PFSK-1 (cell line): ENCODE data around the gene RINL.

ENCODE experiments used
- FOXP2 ChIP-seq: optimal IDR thresholded peaks from 2 replicates; pipeline ENCODE3; 2011; ENCODE audit warnings: borderline replicate concordance, control low read depth, inconsistent platforms; ENCODE audit not compliant: insufficient read depth; ENCODE audit errors: extremely low read length, extremely low read depth
- POLR2AphosphoS5 ChIP-seq: IDR thresholded peaks from 2 replicates; pipeline ENCODE4 v1.6.1; 2012; ENCODE audit warnings: low read depth, mild to moderate bottlenecking, control low read depth, low read length, moderate library complexity
- SIN3A ChIP-seq: IDR thresholded peaks from 2 replicates; pipeline ENCODE4 v1.6.1; 2012; ENCODE audit warnings: mild to moderate bottlenecking, low read length, moderate library complexity, borderline replicate concordance; ENCODE audit not compliant: insufficient read depth
- TAF1 ChIP-seq: IDR thresholded peaks from 2 replicates; pipeline ENCODE4 v1.6.1; 2012; ENCODE audit warnings: low read length, control low read depth, borderline replicate concordance; ENCODE audit not compliant: insufficient read depth
- TF ChIP-seq, protein P1 (sequence below), 2 experiments: IDR thresholded peaks; 2 replicates each; pipeline versions ENCODE4 v1.6.1 to v1.8.0; 2011 to 2012; ENCODE audit warnings: low read depth in 2 of 2, low read length in 2 of 2, control low read depth in 1 of 2, inconsistent platforms in 1 of 2, mild to moderate bottlenecking in 1 of 2, moderate library complexity in 1 of 2; ENCODE audit not compliant: insufficient read depth in 1 of 2

Gene RINL

DNA sequence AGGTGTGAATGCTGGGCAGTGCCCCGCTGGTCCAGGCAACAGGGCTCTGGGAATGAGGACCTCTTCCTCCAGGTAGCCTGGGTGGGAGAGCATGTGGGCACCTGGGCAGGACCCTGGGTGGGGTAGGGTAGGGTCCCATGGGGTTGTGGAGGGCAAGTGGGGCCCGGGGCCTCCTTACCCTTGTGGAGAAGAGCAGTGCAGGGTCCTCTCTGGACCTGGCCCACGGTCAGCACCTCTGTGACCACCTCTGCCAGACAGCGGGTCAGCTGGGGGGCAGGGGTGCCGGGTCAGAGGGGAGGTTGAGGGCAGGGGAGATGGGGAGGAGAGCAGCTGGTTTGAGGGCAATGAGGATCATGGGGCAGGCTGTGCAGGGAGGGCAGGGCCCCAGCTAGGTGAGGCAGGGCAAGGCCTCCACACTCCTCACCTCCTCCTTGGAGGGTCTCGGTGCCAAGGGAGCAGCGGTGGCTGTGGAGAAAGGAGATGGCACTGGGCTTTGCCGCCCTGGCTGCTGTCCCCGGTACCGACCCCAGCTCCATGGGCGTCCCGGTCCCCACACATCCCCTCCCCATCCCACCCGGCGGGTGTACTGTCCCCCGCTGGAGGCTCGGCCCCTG is 33.4 kb upstream of the RINL start:
- TF ChIP-seq SIN3A (no peak), TAF1 (no peak), POLR2AphosphoS5 (no peak), FOXP2 (no peak)
- TF ChIP-seq, protein P1, sequence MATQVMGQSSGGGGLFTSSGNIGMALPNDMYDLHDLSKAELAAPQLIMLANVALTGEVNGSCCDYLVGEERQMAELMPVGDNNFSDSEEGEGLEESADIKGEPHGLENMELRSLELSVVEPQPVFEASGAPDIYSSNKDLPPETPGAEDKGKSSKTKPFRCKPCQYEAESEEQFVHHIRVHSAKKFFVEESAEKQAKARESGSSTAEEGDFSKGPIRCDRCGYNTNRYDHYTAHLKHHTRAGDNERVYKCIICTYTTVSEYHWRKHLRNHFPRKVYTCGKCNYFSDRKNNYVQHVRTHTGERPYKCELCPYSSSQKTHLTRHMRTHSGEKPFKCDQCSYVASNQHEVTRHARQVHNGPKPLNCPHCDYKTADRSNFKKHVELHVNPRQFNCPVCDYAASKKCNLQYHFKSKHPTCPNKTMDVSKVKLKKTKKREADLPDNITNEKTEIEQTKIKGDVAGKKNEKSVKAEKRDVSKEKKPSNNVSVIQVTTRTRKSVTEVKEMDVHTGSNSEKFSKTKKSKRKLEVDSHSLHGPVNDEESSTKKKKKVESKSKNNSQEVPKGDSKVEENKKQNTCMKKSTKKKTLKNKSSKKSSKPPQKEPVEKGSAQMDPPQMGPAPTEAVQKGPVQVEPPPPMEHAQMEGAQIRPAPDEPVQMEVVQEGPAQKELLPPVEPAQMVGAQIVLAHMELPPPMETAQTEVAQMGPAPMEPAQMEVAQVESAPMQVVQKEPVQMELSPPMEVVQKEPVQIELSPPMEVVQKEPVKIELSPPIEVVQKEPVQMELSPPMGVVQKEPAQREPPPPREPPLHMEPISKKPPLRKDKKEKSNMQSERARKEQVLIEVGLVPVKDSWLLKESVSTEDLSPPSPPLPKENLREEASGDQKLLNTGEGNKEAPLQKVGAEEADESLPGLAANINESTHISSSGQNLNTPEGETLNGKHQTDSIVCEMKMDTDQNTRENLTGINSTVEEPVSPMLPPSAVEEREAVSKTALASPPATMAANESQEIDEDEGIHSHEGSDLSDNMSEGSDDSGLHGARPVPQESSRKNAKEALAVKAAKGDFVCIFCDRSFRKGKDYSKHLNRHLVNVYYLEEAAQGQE (IDR thresholded peaks at IDR 0.05; ENCODE audit: insufficient read depth in 1 of 2, low read depth in 2 of 2, low read length in 2 of 2), result no peak

DNA sequence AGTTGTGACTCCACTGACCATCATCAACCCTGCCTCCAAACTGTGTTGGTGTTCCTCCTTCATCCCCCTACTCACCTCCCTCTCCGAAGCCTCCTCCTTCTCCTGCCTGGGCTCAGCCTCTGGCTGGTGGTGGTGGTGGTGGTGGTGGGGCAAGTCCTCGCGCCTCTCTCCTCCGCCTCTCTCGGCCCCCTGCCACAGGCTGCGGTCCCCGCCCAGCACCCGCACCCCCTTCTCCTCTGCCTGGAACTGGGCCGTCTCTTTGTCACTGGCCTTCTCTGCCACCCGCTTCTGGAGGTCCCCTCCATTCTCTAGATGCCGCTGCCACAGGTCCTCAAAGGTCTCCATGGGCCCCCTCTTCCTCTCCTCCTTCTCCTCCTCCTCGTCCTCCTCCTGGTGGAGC is 32.4 kb upstream of the RINL start:
- TF ChIP-seq POLR2AphosphoS5, result no peak
- TF ChIP-seq, protein P1 (IDR thresholded peaks at IDR 0.05; ENCODE audit: insufficient read depth in 1 of 2, low read depth in 2 of 2, low read length in 2 of 2), result no peak
- no peak for TF ChIP-seq TAF1
- no peak for TF ChIP-seq FOXP2
- no peak for TF ChIP-seq SIN3A

DNA sequence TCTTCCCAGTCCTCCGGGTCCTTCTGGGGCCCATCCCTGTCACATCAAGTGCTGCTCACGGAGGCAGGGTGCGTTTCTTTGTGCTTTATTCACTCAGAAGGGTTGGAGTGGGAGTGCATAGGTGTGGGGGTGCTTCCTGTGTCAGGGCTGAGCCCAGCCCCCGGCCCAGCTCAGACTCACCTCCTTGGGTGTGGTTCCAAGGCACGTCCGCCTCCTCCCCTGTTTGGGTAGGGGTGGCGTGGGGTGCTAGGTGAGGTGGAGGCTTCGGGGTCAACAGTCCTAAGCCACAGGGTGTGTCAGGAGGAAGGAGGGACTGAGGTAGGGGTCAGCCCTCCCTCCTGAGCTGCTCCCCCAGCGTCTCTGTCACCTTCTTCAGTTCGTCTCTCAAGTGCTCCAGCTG is 30.8 kb upstream of the RINL start:
- no peak for TF ChIP-seq FOXP2
- no peak for TF ChIP-seq TAF1
- TF ChIP-seq POLR2AphosphoS5, result no peak
- TF ChIP-seq, protein P1 (IDR thresholded peaks at IDR 0.05; ENCODE audit: insufficient read depth in 1 of 2, low read depth in 2 of 2, low read length in 2 of 2), result no peak
- TF ChIP-seq SIN3A, result no peak

DNA sequence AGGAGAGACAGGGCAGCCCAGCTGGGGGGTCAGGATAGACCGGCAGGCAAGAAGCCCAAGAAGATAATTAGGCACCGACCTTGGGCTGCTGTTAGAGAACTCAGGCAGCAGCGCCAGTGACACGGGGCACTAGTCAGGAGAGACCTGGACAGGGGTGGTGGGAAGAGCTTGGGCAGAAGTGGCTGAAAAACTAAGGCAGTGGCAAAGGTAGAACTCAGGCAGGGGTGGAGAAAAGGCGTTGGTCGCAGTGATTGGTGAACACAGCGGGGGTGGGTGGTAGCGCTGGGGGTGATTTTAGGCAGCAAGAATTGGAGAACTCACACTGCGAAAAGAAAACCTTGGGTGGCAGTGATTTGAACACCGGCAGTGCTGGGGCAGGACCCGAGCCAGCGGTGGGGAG is 29.6 kb upstream of the RINL start:
- TF ChIP-seq, protein P1 (IDR thresholded peaks at IDR 0.05; ENCODE audit: insufficient read depth in 1 of 2, low read depth in 2 of 2, low read length in 2 of 2), result no peak
- TF ChIP-seq SIN3A (no peak), FOXP2 (no peak)

DNA sequence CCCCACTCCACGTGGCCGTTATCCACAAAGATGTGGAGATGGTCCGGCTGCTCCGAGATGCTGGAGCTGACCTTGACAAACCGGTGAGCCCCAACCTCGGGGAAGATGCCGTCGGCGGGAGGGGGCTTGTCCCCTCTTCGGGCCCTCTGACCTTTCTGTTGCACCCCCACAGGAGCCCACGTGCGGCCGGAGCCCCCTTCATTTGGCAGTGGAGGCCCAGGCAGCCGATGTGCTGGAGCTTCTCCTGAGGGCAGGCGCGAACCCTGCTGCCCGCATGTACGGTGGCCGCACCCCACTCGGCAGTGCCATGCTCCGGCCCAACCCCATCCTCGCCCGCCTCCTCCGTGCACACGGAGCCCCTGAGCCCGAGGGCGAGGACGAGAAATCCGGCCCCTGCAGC is 29.2 kb upstream of the RINL start:
- TF ChIP-seq FOXP2 (no peak), POLR2AphosphoS5 (no peak), SIN3A (no peak), TAF1 (no peak)
- TF ChIP-seq, protein P1 (IDR thresholded peaks at IDR 0.05; ENCODE audit: insufficient read depth in 1 of 2, low read depth in 2 of 2, low read length in 2 of 2), result no peak
